Neural crest cell (in vitro differentiated cells): ENCODE measurements around the gene PLCL2. TPM values are rescaled to one million over a fixed set of nuclear protein-coding genes. Genes with fewer than 3 reads are reported as not detected.

Source experiments
- DNase-seq: peaks from one replicate; pipeline ENCODE4 v3.0.0; 2021; ENCODE audit warnings: low read depth, mixed read lengths, low spot score
- H3K27ac Mint-ChIP-seq: one replicate; pipeline ENCODE4 v1.8.0; 2021; ENCODE audit warnings: mild to moderate bottlenecking, mixed read lengths; ENCODE audit not compliant: unreplicated experiment
- H3K27me3 Mint-ChIP-seq: 2 replicates; pipeline ENCODE4 v1.8.0; 2021; ENCODE audit warnings: low read depth, mild to moderate bottlenecking, mixed read lengths
- H3K36me3 Mint-ChIP-seq: 2 replicates; pipeline ENCODE4 v1.8.0; 2021; ENCODE audit warnings: low read depth, mild to moderate bottlenecking, mixed read lengths
- H3K4me1 Mint-ChIP-seq: 2 replicates; pipeline ENCODE4 v1.8.0; 2021; ENCODE audit warnings: mixed read lengths
- H3K4me3 Mint-ChIP-seq: one replicate; pipeline ENCODE4 v1.8.0; 2021; ENCODE audit warnings: mild to moderate bottlenecking, mixed read lengths
- H3K9me3 Mint-ChIP-seq: 2 replicates; pipeline ENCODE4 v1.8.0; 2021; ENCODE audit warnings: mixed read lengths
- total RNA-seq: library from RNA; stranded (reverse); gene quantifications from 2 replicates; pipeline ENCODE4 v1.2.1, GENCODE V29; 2021
- TF ChIP-seq, protein P1 (sequence below): fragments of 200-600 bp; sonication (generic); conservative IDR thresholded peaks from 2 replicates; pipeline ENCODE4 v1.5.0; 2021; ENCODE audit warnings: antibody characterized with exemption, mild to moderate bottlenecking

The PLCL2 gene
- total RNA-seq, 1 donor from 2014 or later, result 10.5 TPM

DNA sequence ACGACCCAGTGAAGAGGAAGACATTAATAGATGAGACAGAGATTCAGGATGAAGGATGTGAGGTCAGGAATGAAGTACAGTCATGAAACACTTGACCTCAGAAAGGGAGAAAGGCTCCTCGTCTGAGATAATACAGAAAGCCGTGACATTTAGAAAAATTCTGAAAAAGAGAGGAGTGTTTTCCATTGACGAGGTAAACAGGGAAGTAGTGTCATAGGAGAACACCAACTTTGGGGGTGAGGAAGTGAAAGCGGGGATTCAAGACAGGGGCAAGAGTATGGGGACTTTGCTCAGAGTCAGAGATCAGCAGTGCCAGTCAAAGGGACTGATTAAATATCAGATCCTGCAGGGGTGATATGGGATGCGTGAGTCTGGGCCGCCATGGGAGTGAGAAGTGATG is 160.9 kb downstream of the PLCL2 start:
- TF ChIP-seq, protein P1, sequence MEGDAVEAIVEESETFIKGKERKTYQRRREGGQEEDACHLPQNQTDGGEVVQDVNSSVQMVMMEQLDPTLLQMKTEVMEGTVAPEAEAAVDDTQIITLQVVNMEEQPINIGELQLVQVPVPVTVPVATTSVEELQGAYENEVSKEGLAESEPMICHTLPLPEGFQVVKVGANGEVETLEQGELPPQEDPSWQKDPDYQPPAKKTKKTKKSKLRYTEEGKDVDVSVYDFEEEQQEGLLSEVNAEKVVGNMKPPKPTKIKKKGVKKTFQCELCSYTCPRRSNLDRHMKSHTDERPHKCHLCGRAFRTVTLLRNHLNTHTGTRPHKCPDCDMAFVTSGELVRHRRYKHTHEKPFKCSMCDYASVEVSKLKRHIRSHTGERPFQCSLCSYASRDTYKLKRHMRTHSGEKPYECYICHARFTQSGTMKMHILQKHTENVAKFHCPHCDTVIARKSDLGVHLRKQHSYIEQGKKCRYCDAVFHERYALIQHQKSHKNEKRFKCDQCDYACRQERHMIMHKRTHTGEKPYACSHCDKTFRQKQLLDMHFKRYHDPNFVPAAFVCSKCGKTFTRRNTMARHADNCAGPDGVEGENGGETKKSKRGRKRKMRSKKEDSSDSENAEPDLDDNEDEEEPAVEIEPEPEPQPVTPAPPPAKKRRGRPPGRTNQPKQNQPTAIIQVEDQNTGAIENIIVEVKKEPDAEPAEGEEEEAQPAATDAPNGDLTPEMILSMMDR, result no peak
- Mint-ChIP-seq H3K4me1 (peaks cover 5% of the 10 kb centered on the region), H3K27ac (no peak overlapping the region), H3K36me3 (peaks cover 6% of the 10 kb centered on the region), H3K4me3 (no peak overlapping the region), H3K9me3 (peaks cover 2% of the 10 kb centered on the region), H3K27me3 (no peaks in the 10 kb centered on the region)
- DNase-seq, result no peak

DNA sequence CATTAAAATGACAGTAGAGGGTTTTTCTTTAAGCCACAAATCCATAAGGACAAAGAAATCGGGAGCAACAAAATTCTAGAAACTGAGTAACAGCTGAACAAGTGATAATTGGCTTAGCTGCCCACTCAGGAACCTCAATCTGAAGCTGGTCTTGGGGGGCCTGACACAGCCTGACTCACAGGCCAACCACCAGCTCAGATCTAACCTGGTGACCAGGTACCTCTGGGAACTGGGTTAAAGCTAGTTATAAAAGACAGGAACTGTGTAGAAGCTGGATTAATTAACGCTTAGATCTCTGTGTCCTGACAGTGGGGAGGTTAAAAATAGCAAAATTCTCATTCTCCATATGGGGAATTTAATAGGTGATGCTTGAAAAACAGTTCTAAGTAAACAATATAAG is 161.9 kb downstream of the PLCL2 start:
- no peaks in the 10 kb centered on the region for H3K27me3 Mint-ChIP-seq

DNA sequence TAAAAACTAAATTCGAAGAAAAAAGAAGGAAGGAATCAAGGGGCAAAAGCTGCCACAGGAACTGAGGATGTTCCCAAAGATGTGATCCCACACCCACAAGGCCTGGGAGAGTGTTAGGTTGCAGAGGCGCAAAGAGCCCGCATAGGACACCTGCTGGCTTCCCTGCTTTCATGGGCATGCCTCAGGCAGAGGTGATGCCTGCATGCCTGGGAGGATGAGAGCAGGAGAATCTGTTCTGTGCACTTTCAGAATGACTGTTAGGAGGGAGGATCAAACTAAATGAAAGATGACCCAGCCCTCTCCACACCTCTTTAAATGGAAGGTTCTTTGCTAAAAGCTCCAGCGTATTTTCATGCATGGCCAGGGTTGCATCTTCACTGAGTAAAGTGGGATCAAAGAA is 162.4 kb downstream of the PLCL2 start:
- Mint-ChIP-seq H3K9me3 (peaks cover 2% of the 10 kb centered on the region), H3K36me3 (peaks cover 7% of the 10 kb centered on the region), H3K4me1 (peaks cover 5% of the 10 kb centered on the region), H3K4me3 (no peak overlapping the region), H3K27me3 (no peaks in the 10 kb centered on the region), H3K27ac (no peak overlapping the region)
- DNase-seq, result no peak
- TF ChIP-seq, protein P1, result no peak

More for the DNA sequence above, 161.9 kb downstream of the PLCL2 start:
- no peak overlapping the region for H3K27ac Mint-ChIP-seq
- no peak for DNase-seq
- TF ChIP-seq, protein P1, result no peak
- H3K4me3 Mint-ChIP-seq, result no peak overlapping the region
- peaks cover 7% of the 10 kb centered on the region for H3K36me3 Mint-ChIP-seq
- peaks cover 2% of the 10 kb centered on the region for H3K9me3 Mint-ChIP-seq
- peaks cover 5% of the 10 kb centered on the region for H3K4me1 Mint-ChIP-seq

DNA sequence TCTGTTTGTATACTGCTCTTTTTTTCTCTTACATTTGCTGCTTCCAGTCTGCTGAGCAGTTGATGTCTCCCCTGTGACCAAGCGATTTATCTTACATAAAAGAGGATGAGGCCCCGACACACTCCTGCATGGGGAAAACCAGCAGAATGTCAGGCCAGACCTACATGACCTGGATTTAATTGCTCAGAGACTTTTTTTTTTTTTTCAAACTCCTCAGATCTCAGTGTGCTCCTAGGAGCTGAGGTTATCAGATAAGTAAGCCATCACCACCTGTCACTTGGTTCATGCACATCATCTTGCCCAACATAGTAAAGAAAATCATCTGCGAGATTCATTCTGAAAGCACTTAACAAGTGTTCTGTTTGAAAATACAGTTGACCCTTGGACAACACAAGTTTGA is 163.1 kb downstream of the PLCL2 start:
- Mint-ChIP-seq H3K27me3 (no peaks in the 10 kb centered on the region), H3K27ac (no peak overlapping the region), H3K4me1 (peaks cover 5% of the 10 kb centered on the region), H3K36me3 (peaks cover 7% of the 10 kb centered on the region), H3K4me3 (no peak overlapping the region), H3K9me3 (peaks cover 2% of the 10 kb centered on the region)
- no peak for DNase-seq
- TF ChIP-seq, protein P1, result no peak

DNA sequence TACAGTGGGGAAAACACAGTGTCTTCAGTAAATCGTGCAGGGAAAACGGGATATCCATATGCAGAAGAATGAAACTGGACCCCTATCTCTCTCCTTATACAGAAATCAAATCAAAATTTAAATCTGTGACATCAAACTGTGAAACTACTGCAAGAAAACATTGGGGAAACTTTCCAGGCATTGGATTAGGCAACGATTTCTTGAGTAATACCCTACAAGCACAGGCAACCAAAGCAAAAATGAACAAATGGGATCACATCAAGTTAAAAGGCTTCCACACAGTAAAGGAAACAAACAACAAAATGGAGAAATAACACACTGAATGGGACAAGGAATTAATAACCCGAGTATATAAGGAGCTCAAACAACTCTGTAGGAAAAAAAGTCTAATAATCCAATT is 165.3 kb downstream of the PLCL2 start:
- Mint-ChIP-seq H3K27me3 (no peaks in the 10 kb centered on the region), H3K4me3 (no peak overlapping the region), H3K36me3 (peaks cover 7% of the 10 kb centered on the region), H3K9me3 (peaks cover 2% of the 10 kb centered on the region), H3K27ac (no peak overlapping the region), H3K4me1 (peaks cover 5% of the 10 kb centered on the region)
- no peak for DNase-seq
- TF ChIP-seq, protein P1, result no peak

DNA sequence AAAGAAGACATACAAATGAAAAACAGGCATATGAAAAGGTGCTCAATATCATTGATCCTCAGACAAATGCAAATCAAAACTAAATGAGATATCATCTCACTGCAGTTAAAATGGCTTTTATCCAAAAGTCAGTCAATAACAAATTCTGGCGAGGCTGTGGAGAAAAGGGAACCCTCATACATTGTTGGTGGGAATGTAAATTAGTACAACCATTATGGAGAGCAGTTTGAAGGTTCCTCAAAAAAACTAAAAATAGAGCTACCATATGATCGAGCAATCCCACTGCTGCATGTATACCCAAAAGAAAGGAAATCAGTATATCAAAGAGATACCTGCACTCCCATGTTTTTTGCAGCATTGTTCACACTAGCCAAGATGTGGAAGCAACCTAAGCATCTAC is 165.8 kb downstream of the PLCL2 start:
- DNase-seq, result no peak
- H3K27ac Mint-ChIP-seq, result no peak overlapping the region
- TF ChIP-seq, protein P1, result no peak
- no peaks in the 10 kb centered on the region for H3K27me3 Mint-ChIP-seq
- H3K36me3 Mint-ChIP-seq, result peaks cover 7% of the 10 kb centered on the region
- H3K9me3 Mint-ChIP-seq, result peaks cover 2% of the 10 kb centered on the region
- H3K4me1 Mint-ChIP-seq, result peaks cover 5% of the 10 kb centered on the region
- H3K4me3 Mint-ChIP-seq, result no peak overlapping the region
